HCT116 (cell line): ENCODE results near the gene C15orf39. TPM values are rescaled to one million over a fixed set of nuclear protein-coding genes. Genes with fewer than 3 reads are reported as not detected.
A peak's percentile ranks its signal among the peaks of the same experiment; 100 is the strongest.

Source experiments
- ATAC-seq: fragments of 200-7000 bp; cut with Tn5 transposase; 2 replicates; pipeline ENCODE4 v1.9.1; 2020; ENCODE audit warnings: mild to moderate bottlenecking, moderate library complexity
- BruUV-seq: library from RNA; stranded (reverse); fragments of 400-500 nt; replicated peaks from 2 replicates; lab custom pipeline; 2021; lab: Mats Ljungman, UMichigan
- CTCF ChIA-PET: fragments of 300-600 bp; sonication (Branson Sonifier 250); formaldehyde crosslinking; loops from one replicate; lab custom pipeline; 2021; ENCODE audit warnings: antibody characterized with exemption; lab: Charles Lee
- POLR2A ChIA-PET: fragments of 300-600, 350-600 bp; sonication (Branson Sonifier 250); formaldehyde crosslinking; loops from one replicate; lab custom pipeline; 2021; ENCODE audit warnings: antibody characterized with exemption; lab: Charles Lee
- RAD21 ChIA-PET, 2 experiments: fragments of 300-600 bp; sonication (Branson Sonifier 250); formaldehyde crosslinking; loops; one replicate each; lab custom pipeline; 2023; ENCODE audit warnings: low total read pairs in 2 of 2; ENCODE audit not compliant: uncharacterized antibody in 2 of 2, unreplicated experiment in 2 of 2, low non-redundant PET in 1 of 2; lab: Charles Lee
- DNase-seq: peaks from one replicate; pipeline ENCODE4 v3.0.0-alpha.2; 2010; ENCODE audit warnings: low read depth, low spot score
- H2AFZ ChIP-seq: fragments of 200-600 bp; shearing (Covaris generic), sonication (generic); 2 replicates; pipeline ENCODE4 v1.6.1; 2017; ENCODE audit warnings: low read depth, mixed run types, mixed read lengths, antibody characterized with exemption, low read length; ENCODE audit not compliant: poor library complexity, severe bottlenecking
- H3K27ac ChIP-seq: 2 replicates; pipeline ENCODE4 v1.5.1; 2012; ENCODE audit warnings: low read depth, low read length
- H3K27me3 ChIP-seq: fragments of 200-600 bp; sonication (generic); 2 replicates; pipeline ENCODE4 v1.6.1; 2016; ENCODE audit warnings: mixed run types, low read length, mixed read lengths; ENCODE audit not compliant: insufficient read depth
- H3K36me3 ChIP-seq, 2 experiments: fragments of 200-500 bp in 1 of 2; fragments of 200-600 bp in 1 of 2; sonication (Bioruptor generic) in 1 of 2; sonication (generic) in 1 of 2; 2 replicates each; pipeline versions ENCODE4 v1.5.1 to v1.6.1; 2014 to 2016; ENCODE audit warnings: low read length in 2 of 2, inconsistent platforms in 1 of 2, mixed read lengths in 1 of 2, mixed run types in 1 of 2; ENCODE audit not compliant: insufficient read depth in 2 of 2, control insufficient read depth in 1 of 2
- H3K4me1 ChIP-seq, 2 experiments: fragments of 200-600 bp in 1 of 2; sonication (generic) in 1 of 2; 2 replicates each; pipeline versions ENCODE4 v1.5.1 to v1.6.1; 2012 to 2017; ENCODE audit warnings: low read length in 2 of 2, inconsistent platforms in 1 of 2, mild to moderate bottlenecking in 1 of 2, mixed read lengths in 1 of 2, mixed run types in 1 of 2, moderate library complexity in 1 of 2; ENCODE audit not compliant: insufficient read depth in 2 of 2, control insufficient read depth in 1 of 2
- H3K4me2 ChIP-seq: fragments of 200-600 bp; sonication (generic); 2 replicates; pipeline ENCODE4 v1.6.1; 2017; ENCODE audit warnings: mixed run types, low read length, mixed read lengths
- H3K4me3 ChIP-seq, 2 experiments: fragments of 200-600 bp in 1 of 2; sonication (generic) in 1 of 2; replicated peaks in 1 of 2; 2 replicates each; pipeline ENCODE4 v1.5.1; 2011 to 2016; ENCODE audit warnings: low read length in 2 of 2, control low read depth in 1 of 2, low read depth in 1 of 2, mild to moderate bottlenecking in 1 of 2, mixed read lengths in 1 of 2, mixed run types in 1 of 2
- H3K79me2 ChIP-seq: fragments of 200-600 bp; sonication (generic); 2 replicates; pipeline ENCODE4 v1.6.1; 2017; ENCODE audit warnings: mild to moderate bottlenecking, mixed run types, low read length, moderate library complexity, mixed read lengths; ENCODE audit not compliant: insufficient read depth
- H3K9ac ChIP-seq: fragments of 200-600 bp; sonication (generic); 2 replicates; pipeline ENCODE4 v1.6.1; 2016; ENCODE audit warnings: low read length, mixed read lengths
- H3K9me2 ChIP-seq: fragments of 200-600 bp; sonication (generic), shearing (Covaris generic); 2 replicates; pipeline ENCODE4 v1.6.1; 2017; ENCODE audit warnings: mixed run types, mild to moderate bottlenecking, moderate library complexity; ENCODE audit not compliant: insufficient read depth
- H3K9me3 ChIP-seq, 2 experiments: fragments of 200-500 bp in 1 of 2; fragments of 200-600 bp in 1 of 2; sonication (Bioruptor generic) in 1 of 2; sonication (generic) in 1 of 2; 2 replicates each; pipeline ENCODE4 v1.6.1; 2014 to 2017; ENCODE audit warnings: low read length in 2 of 2, mixed read lengths in 2 of 2, inconsistent platforms in 1 of 2, low read depth in 1 of 2, mild to moderate bottlenecking in 1 of 2, mixed run types in 1 of 2, moderate library complexity in 1 of 2; ENCODE audit not compliant: control insufficient read depth in 1 of 2, insufficient read depth in 1 of 2
- H4K20me1 ChIP-seq: fragments of 200-600 bp; sonication (generic), shearing (Covaris generic); 2 replicates; pipeline ENCODE4 v1.6.1; 2017; ENCODE audit warnings: mixed run types, mild to moderate bottlenecking, moderate library complexity; ENCODE audit not compliant: insufficient read depth
- CBX3 ChIP-seq: IDR thresholded peaks from 2 replicates; pipeline ENCODE4 v1.6.1; 2012; ENCODE audit warnings: low read depth
- EZH2 ChIP-seq: fragments of 200-600 bp; sonication (generic); IDR thresholded peaks from 2 replicates; pipeline ENCODE4 v1.6.1; 2017; ENCODE audit warnings: antibody characterized with exemption, mixed run types
- POLR2AphosphoS5 ChIP-seq: IDR thresholded peaks from 2 replicates; pipeline ENCODE4 v1.6.1; 2011; ENCODE audit warnings: mild to moderate bottlenecking, low read depth, low read length, moderate library complexity
- RAD21 ChIP-seq: IDR thresholded peaks from 2 replicates; pipeline ENCODE4 v1.6.1; 2012; ENCODE audit warnings: low read depth, mild to moderate bottlenecking
- TCF7L2 ChIP-seq: IDR thresholded peaks from 2 replicates; pipeline ENCODE4 v1.7.0; 2011; ENCODE audit warnings: borderline replicate concordance, inconsistent platforms; ENCODE audit not compliant: insufficient read depth, insufficient read length; ENCODE audit errors: extremely low read depth
- ZFX ChIP-seq: fragments of 450-650 bp; IDR thresholded peaks from 2 replicates; pipeline ENCODE4 v1.6.1; 2017
- intact Hi-C: fragments of 100-400 bp; cut with micrococcal nuclease; formaldehyde crosslinking; loops from 2 replicates; pipeline ENCODE4 v1.10.0; 2022
- total RNA-seq: library from RNA; stranded (reverse); gene quantifications from one replicate; pipeline ENCODE4 v1.2.1, GENCODE V29; 2021; ENCODE audit not compliant: unreplicated experiment

C15orf39 gene
- total RNA-seq, 1 experiment from 2014 or later, result 29.3 TPM

- TF ChIP-seq CBX3 (no peak), TCF7L2 (peak; percentile 89), RAD21 (no peak), EZH2 (no peak), ZFX (peak; percentile 77), POLR2AphosphoS5 (0 out of 2 replicates have a peak, but pooled peaks have one; percentile 28)
- CTCF ChIA-PET, result interaction anchor here (0.6 to 2.3 kb wide), 13 partner anchors 18 to 252 kb away, joined by 3 to 35 read pairs (median 4); partner anchors contain the start of gene PPCDC
- Histone ChIP-seq H3K9me3 (no peaks in the 10 kb centered on the region), H3K79me2 (peaks cover 55% of the 10 kb centered on the region), H4K20me1 (peaks cover 23% of the 10 kb centered on the region; the same call in 1 of the 2 replicates), H3K36me3 (peaks cover 7 to 17% of the 10 kb centered on the region in 2 experiments; a peak in 2 of 4 replicates), H3K4me1 (peaks cover 32 to 56% of the 10 kb centered on the region in 2 experiments), H3K9ac (peak overlapping the region; percentile 95), H3K27me3 (no peaks in the 10 kb centered on the region), H3K4me3 (peak overlapping the region; percentile 88), H3K27ac (peak overlapping the region; percentile 95), H3K4me2 (peak overlapping the region; percentile 98), H3K9me2 (no peaks in the 10 kb centered on the region), H2AFZ (no peak overlapping the region)
- intact Hi-C loops, result loop anchor here (2.0 to 10.0 kb wide), 3 partner anchors 58 to 418 kb away; partner anchors contain the start of gene CSK
- DNase-seq (no peak), ATAC-seq (peak; percentile 44)
- BruUV-seq, result no TSS peak
- RAD21 ChIA-PET, result interaction anchor here in 1 of 2 experiments (1.0 kb wide), 1 partner anchor 172 kb away, joined by 3 read pairs; no protein-coding TSS in a partner anchor
- POLR2A ChIA-PET, result interaction anchor here (0.8 to 4.2 kb wide), 5 partner anchors 158 to 179 kb away, joined by 3 to 24 read pairs (median 7); partner anchors contain the start of gene PPCDC
Measured at GRCh38 chr15:75202251-75203016, 752 bp downstream of the C15orf39 start.
